Thyroid gland (tissue), 4 donors: Measurements from ENCODE around the gene PDCL2. TPM values are rescaled to one million over a fixed set of nuclear protein-coding genes. Genes with fewer than 3 reads are reported as not detected.

Experiments used
- DNase-seq, 2 donors: peaks; one replicate each; pipeline ENCODE4 v3.0.0-alpha.2; 2019
- H3K27ac ChIP-seq, 3 donors: fragments of 200-600 bp; sonication (generic); 1 replicate in 2 of 3; 2 replicates in 1 of 3; pipeline ENCODE4 v1.5.1; 2016 to 2019; ENCODE audit warnings: mild to moderate bottlenecking in 1 of 3, moderate library complexity in 1 of 3
- H3K27me3 ChIP-seq: fragments of 200-600 bp; sonication (generic); one replicate; pipeline ENCODE4 v1.5.1; 2019
- H3K36me3 ChIP-seq, 2 donors: fragments of 200-600 bp; sonication (generic); one replicate each; pipeline ENCODE4 v1.5.1; 2016 to 2019
- H3K4me1 ChIP-seq, 2 donors: fragments of 200-600 bp; sonication (generic); one replicate each; pipeline ENCODE4 v1.5.1; 2017 to 2019
- H3K4me3 ChIP-seq, 3 donors: fragments of 200-600 bp; sonication (generic); replicated peaks in 1 of 3; 1 replicate in 2 of 3; 2 replicates in 1 of 3; pipeline ENCODE4 v1.5.1; 2016; ENCODE audit warnings: mild to moderate bottlenecking in 1 of 3
- H3K9me3 ChIP-seq: fragments of 200-600 bp; sonication (generic); one replicate; pipeline ENCODE4 v1.5.1; 2017
- CTCF ChIP-seq, 6 experiments: fragments of 200-600 bp in 3 of 6; fragments of 450-650 bp in 3 of 6; sonication (generic) in 3 of 6; IDR thresholded peaks; one replicate each; pipeline ENCODE4 v1.5.1; 2016 to 2019; ENCODE audit warnings: antibody characterized with exemption in 6 of 6, mild to moderate bottlenecking in 2 of 6, inconsistent platforms in 1 of 6, moderate library complexity in 1 of 6
- POLR2A ChIP-seq, 2 donors: fragments of 450-650 bp; IDR thresholded peaks; one replicate each; pipeline ENCODE4 v1.6.1; 2017; ENCODE audit warnings: antibody characterized with exemption in 2 of 2, mild to moderate bottlenecking in 2 of 2, moderate library complexity in 1 of 2
- WGBS, 2 donors: methylation state at CpG; one replicate each; pipeline ENCODE4 v1.1.5; 2017; 5-methylcytosine and 5-hydroxymethylcytosine counted together
- intact Hi-C: fragments of 100-400 bp; cut with DNase I; formaldehyde crosslinking; loops from one replicate; pipeline ENCODE4 v1.15.1; 2023
- total RNA-seq, 4 donors: library from RNA; depleted of rRNA; stranded (reverse); fragments of >200 nt; gene quantifications; one replicate each; pipeline ENCODE4 v1.2.3, GENCODE V29; 2016

PDCL2 gene
- total RNA-seq, 4 donors from 2014 or later: not detected

- Histone ChIP-seq H3K4me3 (no peak overlapping the region), H3K27me3 (no peaks in the 10 kb centered on the region), H3K36me3 (no peaks in the 10 kb centered on the region), H3K4me1 (no peaks in the 10 kb centered on the region), H3K27ac (no peak overlapping the region), H3K9me3 (no peaks in the 10 kb centered on the region)
- no peak for DNase-seq
- TF ChIP-seq CTCF (IDR thresholded peaks at IDR 0.05) (no peak), POLR2A (IDR thresholded peaks at IDR 0.05) (no peak)
- intact Hi-C loops: no loop called here
- WGBS, 2 donors: 96 to 97% methylated on average over 3 of the region's 3 CpGs
Observed at GRCh38 chr4:55611358-55612059, 19.5 kb upstream of the PDCL2 start.

GRCh38 chr4:55610381-55610780, 18.3 kb upstream of the PDCL2 start:
- Histone ChIP-seq H3K9me3 (no peaks in the 10 kb centered on the region), H3K27me3 (no peaks in the 10 kb centered on the region), H3K27ac (no peak overlapping the region), H3K4me1 (no peaks in the 10 kb centered on the region), H3K4me3 (no peak overlapping the region), H3K36me3 (no peaks in the 10 kb centered on the region)
- intact Hi-C loops: no loop called here
- no peak for TF ChIP-seq CTCF (IDR thresholded peaks at IDR 0.05)
- no peak for TF ChIP-seq POLR2A (IDR thresholded peaks at IDR 0.05)
- 97 to 98% methylated on average over 2 of the region's 2 CpGs for WGBS, 2 donors
- no peak for DNase-seq

DNA sequence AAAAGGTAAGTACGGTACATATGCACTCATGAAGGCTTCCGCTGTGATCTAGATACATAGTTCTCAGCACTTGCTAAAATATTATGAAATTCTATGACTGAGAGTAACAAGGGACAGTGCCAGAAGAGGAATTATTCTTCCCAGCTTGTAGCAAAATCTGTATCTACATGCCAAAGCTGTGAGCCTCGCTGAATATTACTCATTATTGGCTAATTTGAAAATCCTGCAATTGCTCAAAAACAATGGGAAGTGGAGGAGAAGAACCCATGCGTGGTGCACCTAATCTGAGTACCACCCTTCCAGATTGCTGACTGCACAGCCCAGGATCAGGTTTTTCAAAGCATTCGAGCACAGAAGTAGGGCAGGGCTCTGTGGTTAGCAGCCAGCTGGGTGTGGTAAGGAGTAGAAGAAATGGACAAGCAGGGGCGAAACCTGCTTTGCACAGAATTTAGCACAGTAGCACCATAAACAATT, 17.4 kb upstream of the PDCL2 start:
- H3K4me3 ChIP-seq: no peak overlapping the region
- intact Hi-C loops: no loop called here
- H3K9me3 ChIP-seq: no peaks in the 10 kb centered on the region
- DNase-seq: no peak
- 68 to 77% methylated on average over 6 of the region's 6 CpGs for WGBS, 2 donors
- H3K27ac ChIP-seq: no peak overlapping the region
- no peaks in the 10 kb centered on the region for H3K4me1 ChIP-seq
- no peaks in the 10 kb centered on the region for H3K27me3 ChIP-seq
- TF ChIP-seq CTCF (IDR thresholded peaks at IDR 0.05) (no peak), POLR2A (IDR thresholded peaks at IDR 0.05) (no peak)
- H3K36me3 ChIP-seq: no peaks in the 10 kb centered on the region

DNA sequence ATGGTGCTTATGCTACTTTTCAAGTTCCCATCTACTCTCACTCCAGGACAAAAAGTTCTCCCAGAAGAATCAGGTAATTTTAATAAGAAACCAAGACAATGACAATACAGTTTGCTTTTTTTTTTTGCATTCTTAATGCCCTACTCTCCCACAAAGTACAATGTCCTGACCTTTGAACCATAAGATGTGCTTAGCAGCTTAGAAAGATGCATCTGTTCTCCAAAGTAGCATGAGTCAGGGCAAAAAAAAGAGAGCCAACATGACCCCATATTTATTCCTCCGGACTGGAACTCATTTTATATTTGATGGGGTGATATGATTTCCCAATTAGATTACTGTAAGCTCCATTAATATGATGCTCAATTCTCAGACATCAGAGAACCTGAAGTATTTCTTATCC, 16.5 kb upstream of the PDCL2 start:
- Histone ChIP-seq H3K36me3 (no peaks in the 10 kb centered on the region), H3K9me3 (no peaks in the 10 kb centered on the region), H3K4me1 (no peaks in the 10 kb centered on the region), H3K27ac (no peak overlapping the region), H3K4me3 (no peak overlapping the region), H3K27me3 (no peaks in the 10 kb centered on the region)
- intact Hi-C loops: no loop called here
- WGBS, 2 donors: 90 to 95% methylated on average over 1 of the region's 1 CpG
- TF ChIP-seq CTCF (IDR thresholded peaks at IDR 0.05) (no peak), POLR2A (IDR thresholded peaks at IDR 0.05) (no peak)
- DNase-seq: no peak

DNA sequence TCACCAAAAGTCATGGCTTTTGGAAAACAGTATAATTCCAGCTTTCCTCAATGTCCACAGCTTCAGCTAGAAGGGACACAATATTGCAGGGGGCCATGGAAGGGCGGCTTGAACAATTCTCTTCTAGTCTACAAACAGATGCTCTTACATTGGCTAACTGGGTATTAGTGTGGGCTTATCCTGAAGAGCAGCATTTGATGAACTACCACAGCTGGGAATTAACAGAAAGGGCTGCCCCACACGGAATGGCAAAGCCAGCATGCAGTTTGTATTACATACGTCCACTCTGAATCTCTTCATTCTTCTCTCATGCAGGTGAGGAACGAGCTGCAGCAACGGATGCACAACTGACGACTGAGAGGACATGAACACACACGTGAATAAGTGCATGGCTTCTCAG, 13.0 kb upstream of the PDCL2 start:
- no peak for TF ChIP-seq POLR2A (IDR thresholded peaks at IDR 0.05)
- TF ChIP-seq CTCF (IDR thresholded peaks at IDR 0.05): no peak
- intact Hi-C loops: no loop called here
- DNase-seq: no peak
- Histone ChIP-seq H3K36me3 (no peaks in the 10 kb centered on the region), H3K27me3 (no peaks in the 10 kb centered on the region), H3K27ac (no peak overlapping the region), H3K4me3 (no peak overlapping the region), H3K9me3 (no peaks in the 10 kb centered on the region), H3K4me1 (no peaks in the 10 kb centered on the region)
- 46 to 53% methylated on average over 7 of the region's 7 CpGs for WGBS, 2 donors
